ENCODE results near the gene CPEB3. TPM values are rescaled to one million over a fixed set of nuclear protein-coding genes. Genes with fewer than 3 reads are reported as not detected.

The CPEB3 gene
- total RNA-seq, 2 experiments from 2014 or later = 1.2 to 1.3 TPM

- H3K9me3 Mint-ChIP-seq = no peaks in the 10 kb centered on the region
- no peak for ATAC-seq (ENCODE audit: poor library complexity)
- H3K27me3 Mint-ChIP-seq = no peaks in the 10 kb centered on the region
- Histone ChIP-seq H3K36me3 (ENCODE audit: insufficient read depth, low read length) (peaks cover 9% of the 10 kb centered on the region), H3K27ac (ENCODE audit: low read depth in 1 of 2, low read length in 2 of 2) (no peak overlapping the region), H3K27me3 (ENCODE audit: control insufficient read depth in 1 of 2, insufficient read depth in 2 of 2, low read length in 2 of 2) (no peaks in the 10 kb centered on the region), H3K4me1 (ENCODE audit: insufficient read depth, low read length) (no peaks in the 10 kb centered on the region), H3K4me3 (ENCODE audit: low read length) (no peak overlapping the region), H3K9me3 (ENCODE audit: control insufficient read depth in 1 of 2, insufficient read depth in 1 of 2, low read length in 2 of 2) (no peaks in the 10 kb centered on the region)
- no peak overlapping the region for H3K4me3 Mint-ChIP-seq
- DNase-seq = no peak
- no peak overlapping the region for H3K27ac Mint-ChIP-seq
- CTCF ChIA-PET = no interaction called here
- no peak for TF ChIP-seq CTCF (IDR thresholded peaks at IDR 0.05)
- H3K36me3 Mint-ChIP-seq (ENCODE audit: low read depth) = peaks cover 25% of the 10 kb centered on the region
- H3K4me1 Mint-ChIP-seq (ENCODE audit: low read depth) = no peaks in the 10 kb centered on the region
- POLR2A ChIA-PET = no interaction called here
- intact Hi-C loops (cut with DNase I, micrococcal nuclease) = no loop called here
These were observed 209.2 kb downstream of the CPEB3 start for GRCh38 chr10:92081641-92082040.

- peaks cover 9% of the 10 kb centered on the region for H3K36me3 ChIP-seq (ENCODE audit: insufficient read depth, low read length)
- CTCF ChIA-PET = no interaction called here
These were observed 210.6 kb downstream of the CPEB3 start for GRCh38 chr10:92080244-92080643.

GRCh38 chr10:92079003-92079402 is 211.9 kb downstream of the CPEB3 start:
- Histone ChIP-seq H3K36me3 (ENCODE audit: insufficient read depth, low read length) (peaks cover 9% of the 10 kb centered on the region), H3K4me1 (ENCODE audit: insufficient read depth, low read length) (no peaks in the 10 kb centered on the region), H3K4me3 (ENCODE audit: low read length) (no peak overlapping the region), H3K27ac (ENCODE audit: low read depth in 1 of 2, low read length in 2 of 2) (no peak overlapping the region), H3K9me3 (ENCODE audit: control insufficient read depth in 1 of 2, insufficient read depth in 1 of 2, low read length in 2 of 2) (no peaks in the 10 kb centered on the region), H3K27me3 (ENCODE audit: control insufficient read depth in 1 of 2, insufficient read depth in 2 of 2, low read length in 2 of 2) (no peaks in the 10 kb centered on the region)
- intact Hi-C loops (cut with DNase I, micrococcal nuclease) = no loop called here
- ChIA-PET POLR2A (no interaction called here), CTCF (no interaction called here)
- Mint-ChIP-seq H3K36me3 (ENCODE audit: low read depth) (peaks cover 32% of the 10 kb centered on the region), H3K27ac (no peak overlapping the region), H3K4me1 (ENCODE audit: low read depth) (no peaks in the 10 kb centered on the region), H3K27me3 (no peaks in the 10 kb centered on the region), H3K9me3 (no peaks in the 10 kb centered on the region), H3K4me3 (no peak overlapping the region)
- ATAC-seq (ENCODE audit: poor library complexity) = no peak
- TF ChIP-seq CTCF (IDR thresholded peaks at IDR 0.05) = no peak
- no peak for DNase-seq

More at GRCh38 chr10:92080244-92080643, 210.6 kb downstream of the CPEB3 start:
- H3K36me3 Mint-ChIP-seq (ENCODE audit: low read depth) = peaks cover 25% of the 10 kb centered on the region
- no peak overlapping the region for H3K27ac Mint-ChIP-seq
- intact Hi-C loops (cut with DNase I, micrococcal nuclease) = no loop called here
- no peaks in the 10 kb centered on the region for H3K4me1 ChIP-seq (ENCODE audit: insufficient read depth, low read length)
- no peaks in the 10 kb centered on the region for H3K9me3 Mint-ChIP-seq
- no peaks in the 10 kb centered on the region for H3K27me3 Mint-ChIP-seq
- no peak overlapping the region for H3K4me3 Mint-ChIP-seq
- H3K4me3 ChIP-seq (ENCODE audit: low read length) = no peak overlapping the region
- H3K27me3 ChIP-seq (ENCODE audit: control insufficient read depth in 1 of 2, insufficient read depth in 2 of 2, low read length in 2 of 2) = no peaks in the 10 kb centered on the region
- no peak for DNase-seq
- H3K4me1 Mint-ChIP-seq (ENCODE audit: low read depth) = no peaks in the 10 kb centered on the region
- no peaks in the 10 kb centered on the region for H3K9me3 ChIP-seq (ENCODE audit: control insufficient read depth in 1 of 2, insufficient read depth in 1 of 2, low read length in 2 of 2)
- ATAC-seq (ENCODE audit: poor library complexity) = no peak
- no peak for TF ChIP-seq CTCF (IDR thresholded peaks at IDR 0.05)
- POLR2A ChIA-PET = no interaction called here
- H3K27ac ChIP-seq (ENCODE audit: low read depth in 1 of 2, low read length in 2 of 2) = no peak overlapping the region
